ENCODE results near the gene FANK1. TPM values are rescaled to one million over a fixed set of nuclear protein-coding genes. Genes with fewer than 3 reads are reported as not detected.
"Not testable (repeated sequence)": the region's sequence is repeated elsewhere in the genome, so short reads cannot be mapped to it uniquely, and the experiment has no call there.

Gene FANK1
- total RNA-seq, 2 experiments from 2014 or later = 0.46 to 0.50 TPM

- peak overlapping the region; percentile 85 for H3K4me3 Mint-ChIP-seq
- intact Hi-C loops (cut with micrococcal nuclease) = loop anchor here (1.0 to 2.0 kb wide), 2 partner anchors 73 to 176 kb away; partner anchors contain the start of genes BCCIP, EDRF1 and UROS
- POLR2A ChIA-PET, H3K9me3 Mint-ChIP-seq, CTCF ChIA-PET, H3K36me3 Mint-ChIP-seq: not testable (repeated sequence)
- peak overlapping the region; percentile 82 for H3K27ac Mint-ChIP-seq
- H3K4me1 Mint-ChIP-seq (ENCODE audit: low read depth) = peaks cover 14% of the 10 kb centered on the region
- peak; percentile 70 for DNase-seq
- H3K27me3 Mint-ChIP-seq = peaks cover 25% of the 10 kb centered on the region
Measured at GRCh38 chr10:125895130-125896087, 955 bp upstream of the FANK1 start.

GRCh38 chr10:125897317-125897716, 953 bp downstream of the FANK1 start:
- H3K9me3 Mint-ChIP-seq, H3K36me3 Mint-ChIP-seq, POLR2A ChIA-PET, DNase-seq, H3K27ac Mint-ChIP-seq, CTCF ChIA-PET: not testable (repeated sequence)
- Mint-ChIP-seq H3K27me3 (peaks cover 25% of the 10 kb centered on the region), H3K4me1 (ENCODE audit: low read depth) (peaks cover 14% of the 10 kb centered on the region), H3K4me3 (peak overlapping the region; percentile 80)
- intact Hi-C loops (cut with micrococcal nuclease) = loop anchor here (2.0 kb wide), 1 partner anchor 75 kb away; the partner anchor contains the start of genes BCCIP and UROS

GRCh38 chr10:125900963-125901362, 4.6 kb downstream of the FANK1 start:
- CTCF ChIA-PET; POLR2A ChIA-PET; H3K9me3 Mint-ChIP-seq; intact Hi-C loops (cut with micrococcal nuclease); H3K4me1 Mint-ChIP-seq (ENCODE audit: low read depth); DNase-seq; H3K36me3 Mint-ChIP-seq; H3K4me3 Mint-ChIP-seq; H3K27ac Mint-ChIP-seq: not testable (repeated sequence)
- H3K27me3 Mint-ChIP-seq = peaks cover 16% of the 10 kb centered on the region

GRCh38 chr10:125903135-125903640, 6.8 kb downstream of the FANK1 start:
- DNase-seq; H3K4me3 Mint-ChIP-seq; intact Hi-C loops (cut with micrococcal nuclease); POLR2A ChIA-PET; H3K4me1 Mint-ChIP-seq (ENCODE audit: low read depth); H3K27ac Mint-ChIP-seq; CTCF ChIA-PET; H3K27me3 Mint-ChIP-seq; H3K9me3 Mint-ChIP-seq; H3K36me3 Mint-ChIP-seq: not testable (repeated sequence)

GRCh38 chr10:125905069-125905994, 9.0 kb downstream of the FANK1 start:
- H3K4me1 Mint-ChIP-seq (ENCODE audit: low read depth); H3K36me3 Mint-ChIP-seq; DNase-seq; intact Hi-C loops (cut with micrococcal nuclease); CTCF ChIA-PET; H3K4me3 Mint-ChIP-seq; POLR2A ChIA-PET; H3K27me3 Mint-ChIP-seq; H3K9me3 Mint-ChIP-seq; H3K27ac Mint-ChIP-seq: not testable (repeated sequence)

GRCh38 chr10:125907598-125907997, 11.2 kb downstream of the FANK1 start:
- CTCF ChIA-PET = not testable (repeated sequence)

GRCh38 chr10:125908813-125909212, 12.4 kb downstream of the FANK1 start:
- H3K4me3 Mint-ChIP-seq; POLR2A ChIA-PET; CTCF ChIA-PET; H3K27ac Mint-ChIP-seq; intact Hi-C loops (cut with micrococcal nuclease); H3K27me3 Mint-ChIP-seq; H3K4me1 Mint-ChIP-seq (ENCODE audit: low read depth); H3K9me3 Mint-ChIP-seq; DNase-seq; H3K36me3 Mint-ChIP-seq: not testable (repeated sequence)

More at GRCh38 chr10:125907598-125907997, 11.2 kb downstream of the FANK1 start:
- H3K27ac Mint-ChIP-seq; intact Hi-C loops (cut with micrococcal nuclease); H3K4me1 Mint-ChIP-seq (ENCODE audit: low read depth); H3K9me3 Mint-ChIP-seq; H3K27me3 Mint-ChIP-seq; POLR2A ChIA-PET; DNase-seq; H3K36me3 Mint-ChIP-seq; H3K4me3 Mint-ChIP-seq: not testable (repeated sequence)

GRCh38 chr10:125909491-125909890, 13.1 kb downstream of the FANK1 start:
- POLR2A ChIA-PET; H3K4me3 Mint-ChIP-seq; intact Hi-C loops (cut with micrococcal nuclease); H3K36me3 Mint-ChIP-seq; H3K27ac Mint-ChIP-seq; DNase-seq; H3K27me3 Mint-ChIP-seq; CTCF ChIA-PET; H3K4me1 Mint-ChIP-seq (ENCODE audit: low read depth); H3K9me3 Mint-ChIP-seq: not testable (repeated sequence)

GRCh38 chr10:125911145-125911544, 14.8 kb downstream of the FANK1 start:
- Mint-ChIP-seq H3K27ac (no peak overlapping the region), H3K9me3 (no peaks in the 10 kb centered on the region), H3K4me3 (no peak overlapping the region), H3K27me3 (peaks cover 7% of the 10 kb centered on the region), H3K4me1 (ENCODE audit: low read depth) (no peaks in the 10 kb centered on the region), H3K36me3 (no peaks in the 10 kb centered on the region)
- intact Hi-C loops (cut with micrococcal nuclease) = no loop called here
- ChIA-PET POLR2A (no interaction called here), CTCF (no interaction called here)
- no peak for DNase-seq

- Mint-ChIP-seq H3K27ac (no peak overlapping the region), H3K9me3 (no peaks in the 10 kb centered on the region), H3K4me1 (ENCODE audit: low read depth) (no peaks in the 10 kb centered on the region), H3K27me3 (peaks cover 7% of the 10 kb centered on the region), H3K36me3 (no peaks in the 10 kb centered on the region), H3K4me3 (no peak overlapping the region)
- DNase-seq = no peak
- ChIA-PET CTCF (no interaction called here), POLR2A (no interaction called here)
- intact Hi-C loops (cut with micrococcal nuclease) = no loop called here
Measured at GRCh38 chr10:125911990-125912389, 15.6 kb downstream of the FANK1 start.

GRCh38 chr10:125913277-125913676, 16.9 kb downstream of the FANK1 start:
- H3K9me3 Mint-ChIP-seq; H3K4me1 Mint-ChIP-seq (ENCODE audit: low read depth); CTCF ChIA-PET; DNase-seq; H3K36me3 Mint-ChIP-seq; H3K27ac Mint-ChIP-seq; intact Hi-C loops (cut with micrococcal nuclease); H3K27me3 Mint-ChIP-seq; POLR2A ChIA-PET; H3K4me3 Mint-ChIP-seq: not testable (repeated sequence)

- ChIA-PET POLR2A (no interaction called here), CTCF (interaction anchor here (0.6 kb wide), 1 partner anchor 307 kb away, joined by 3 read pairs; no protein-coding TSS in a partner anchor)
- no peaks in the 10 kb centered on the region for H3K4me1 Mint-ChIP-seq (ENCODE audit: low read depth)
Measured at GRCh38 chr10:125916977-125917376, 20.6 kb downstream of the FANK1 start.

More at GRCh38 chr10:125916977-125917376, 20.6 kb downstream of the FANK1 start:
- Mint-ChIP-seq H3K4me3 (no peak overlapping the region), H3K36me3 (no peaks in the 10 kb centered on the region), H3K27me3 (peaks cover 4% of the 10 kb centered on the region), H3K27ac (no peak overlapping the region), H3K9me3 (no peaks in the 10 kb centered on the region)
- no peak for DNase-seq
- intact Hi-C loops (cut with micrococcal nuclease) = no loop called here

Data from activated CD4-positive, alpha-beta memory T cell treated with anti-CD3 and anti-CD28 coated beads for 36 hours (primary cell).